HG03575 (cell line): ENCODE results near the gene GSTM4.
"Not testable (repeated sequence)": the region's sequence is repeated elsewhere in the genome, so short reads cannot be mapped to it uniquely, and the experiment has no call there.

Experiments used
- ATAC-seq: cut with Tn5 transposase; IDR thresholded peaks from one replicate; pipeline ENCODE4 v1.9.1; 2021; ENCODE audit not compliant: unreplicated experiment, insufficient number of reproducible peaks, low FRiP score; ENCODE audit errors: extremely low read depth

The GSTM4 gene

DNA sequence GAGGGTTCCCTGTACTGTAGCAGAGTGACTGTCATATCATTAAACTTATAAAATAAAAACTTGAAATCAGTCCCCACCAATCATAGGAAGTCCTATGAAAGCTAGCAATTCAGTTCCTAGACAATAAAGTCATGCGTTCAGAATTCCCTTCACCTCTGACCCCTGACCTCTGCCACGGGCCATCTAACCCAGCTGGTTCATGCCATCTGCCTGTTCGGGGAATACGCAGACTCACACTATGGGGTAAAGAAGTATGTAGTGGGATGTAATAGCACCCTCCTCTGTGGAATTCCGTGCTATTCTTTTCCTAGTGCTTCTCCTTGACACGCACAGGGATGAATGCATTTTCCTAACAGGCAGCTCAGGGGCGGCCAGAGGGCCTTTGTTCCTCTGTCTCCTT is 2.1 kb downstream of the GSTM4 start:
- no peak for ATAC-seq

DNA sequence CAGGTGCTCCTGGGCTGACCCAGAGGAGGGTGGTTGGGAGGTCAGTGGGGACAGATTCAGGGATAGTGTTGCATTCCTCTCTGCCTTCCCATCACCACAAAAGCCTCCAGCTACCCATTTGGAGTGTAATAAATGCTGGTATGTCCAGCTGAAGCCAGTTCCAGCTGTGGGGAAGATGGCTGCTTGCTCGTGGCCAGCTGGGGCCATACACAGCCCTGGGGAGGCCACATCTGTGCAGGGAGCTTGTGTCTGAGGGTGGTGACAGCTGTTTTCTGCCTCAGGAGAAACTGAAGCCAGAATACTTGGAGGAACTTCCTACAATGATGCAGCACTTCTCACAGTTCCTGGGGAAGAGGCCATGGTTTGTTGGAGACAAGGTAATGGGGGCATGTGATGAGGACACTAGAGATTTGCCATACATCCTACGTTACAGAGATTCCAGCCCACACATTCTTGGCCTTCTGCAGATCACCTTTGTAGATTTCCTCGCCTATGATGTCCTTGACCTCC is 2.7 kb downstream of the GSTM4 start:
- no peak for ATAC-seq

DNA sequence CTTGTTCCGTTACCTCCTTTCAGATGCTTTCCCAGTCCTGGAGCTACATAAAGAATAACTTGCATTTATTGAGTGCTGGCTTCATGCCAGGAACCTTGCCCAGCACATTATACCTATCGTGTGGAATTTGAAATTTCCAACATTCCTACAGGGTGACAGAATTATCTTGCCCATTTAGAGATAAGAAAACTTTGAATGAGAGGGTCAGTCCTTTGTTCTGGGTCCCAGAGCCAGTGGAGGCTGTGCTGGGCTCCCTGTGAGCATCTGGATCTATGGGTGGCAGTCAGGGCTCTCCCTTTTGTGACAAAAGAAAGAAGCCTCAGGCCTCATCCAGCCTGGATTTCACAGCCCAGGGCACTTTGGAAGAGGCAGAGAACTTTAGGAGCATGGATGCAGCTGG is 3.2 kb downstream of the GSTM4 start:
- ATAC-seq = no peak

DNA sequence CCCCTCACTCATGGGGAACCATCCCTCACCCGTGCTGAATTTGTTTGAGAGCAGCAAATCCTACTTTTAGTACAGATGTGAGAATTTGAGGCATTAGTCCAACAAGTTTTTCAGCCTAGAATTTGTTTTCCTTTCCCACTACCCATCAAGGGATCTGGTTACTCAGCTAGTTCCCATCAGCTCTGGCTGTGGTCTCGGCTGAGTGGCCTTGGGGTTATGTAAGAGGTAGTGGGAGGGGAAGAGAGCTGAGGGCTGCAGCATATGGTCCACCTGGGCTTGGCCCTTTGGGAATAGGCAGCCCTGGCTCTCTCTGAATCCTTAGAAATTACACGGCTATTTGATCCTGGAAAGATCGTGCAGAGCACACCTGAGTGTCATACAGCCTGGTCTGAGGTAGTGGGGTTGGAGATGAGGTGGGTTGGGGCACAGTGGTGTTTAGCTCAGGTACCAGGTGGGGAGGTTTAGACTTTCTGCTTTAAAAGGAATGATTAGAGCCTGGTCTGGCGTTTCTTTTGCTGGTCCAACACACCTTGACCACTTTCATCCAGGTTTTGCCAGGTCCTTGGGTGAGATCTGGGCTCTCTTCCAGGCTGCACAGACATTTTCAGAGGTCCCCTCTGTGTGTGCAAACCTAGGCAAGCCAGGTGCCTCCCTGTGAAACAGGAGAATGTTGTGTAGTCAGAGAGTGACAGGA is 4.2 kb downstream of the GSTM4 start:
- ATAC-seq = no peak

DNA sequence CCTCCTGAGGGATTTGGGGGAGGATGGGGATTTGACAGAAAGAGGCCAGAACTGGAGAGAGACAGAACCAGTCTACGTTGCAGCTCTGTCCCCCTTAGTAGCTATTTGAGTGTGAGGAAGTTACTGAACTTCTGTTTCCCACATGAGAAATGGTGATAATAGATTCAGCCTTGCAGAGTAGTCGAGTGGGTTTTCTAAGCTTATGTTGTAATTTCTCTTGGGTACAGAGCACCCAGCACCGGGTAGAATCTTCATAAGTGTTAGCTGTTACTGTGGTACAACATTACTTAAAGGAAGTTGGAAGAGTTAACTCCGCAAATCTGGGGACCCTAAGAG is 4.8 kb downstream of the GSTM4 start:
- ATAC-seq = not testable (repeated sequence)

DNA sequence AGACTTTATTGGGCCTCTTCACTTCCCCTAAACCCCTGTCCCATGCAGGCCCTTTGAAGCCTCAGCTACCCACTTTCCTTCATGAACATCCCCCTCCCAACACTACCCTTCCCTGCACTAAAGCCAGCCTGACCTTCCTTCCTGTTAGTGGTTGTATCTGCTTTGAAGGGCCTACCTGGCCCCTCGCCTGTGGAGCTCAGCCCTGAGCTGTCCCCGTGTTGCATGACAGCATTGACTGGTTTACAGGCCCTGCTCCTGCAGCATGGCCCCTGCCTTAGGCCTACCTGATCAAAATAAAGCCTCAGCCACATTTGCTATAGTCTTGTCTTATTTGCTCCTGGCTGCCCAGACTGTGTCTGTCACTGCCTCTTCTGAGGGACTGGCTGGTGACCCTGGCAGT is 5.5 kb downstream of the GSTM4 start:
- no peak for ATAC-seq

DNA sequence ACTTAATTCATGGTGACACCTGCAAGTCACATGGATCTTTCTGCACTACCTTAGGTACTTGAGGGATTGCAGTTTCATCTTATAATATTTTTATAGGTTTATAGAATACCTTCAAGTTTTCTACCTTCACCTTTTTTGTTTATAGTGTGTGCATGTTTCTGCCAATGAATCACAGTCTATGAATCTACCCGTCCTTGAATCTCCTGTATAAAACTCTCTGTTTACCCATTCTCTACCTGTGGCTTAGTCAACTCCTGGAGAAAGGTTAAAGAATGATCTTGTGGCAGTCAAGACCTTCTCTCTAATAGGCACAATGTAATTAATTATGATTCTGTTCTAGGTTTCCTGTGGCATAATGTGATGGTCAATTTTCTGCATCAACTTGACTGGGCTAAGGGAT is 8.8 kb downstream of the GSTM4 start:
- no peak for ATAC-seq

DNA sequence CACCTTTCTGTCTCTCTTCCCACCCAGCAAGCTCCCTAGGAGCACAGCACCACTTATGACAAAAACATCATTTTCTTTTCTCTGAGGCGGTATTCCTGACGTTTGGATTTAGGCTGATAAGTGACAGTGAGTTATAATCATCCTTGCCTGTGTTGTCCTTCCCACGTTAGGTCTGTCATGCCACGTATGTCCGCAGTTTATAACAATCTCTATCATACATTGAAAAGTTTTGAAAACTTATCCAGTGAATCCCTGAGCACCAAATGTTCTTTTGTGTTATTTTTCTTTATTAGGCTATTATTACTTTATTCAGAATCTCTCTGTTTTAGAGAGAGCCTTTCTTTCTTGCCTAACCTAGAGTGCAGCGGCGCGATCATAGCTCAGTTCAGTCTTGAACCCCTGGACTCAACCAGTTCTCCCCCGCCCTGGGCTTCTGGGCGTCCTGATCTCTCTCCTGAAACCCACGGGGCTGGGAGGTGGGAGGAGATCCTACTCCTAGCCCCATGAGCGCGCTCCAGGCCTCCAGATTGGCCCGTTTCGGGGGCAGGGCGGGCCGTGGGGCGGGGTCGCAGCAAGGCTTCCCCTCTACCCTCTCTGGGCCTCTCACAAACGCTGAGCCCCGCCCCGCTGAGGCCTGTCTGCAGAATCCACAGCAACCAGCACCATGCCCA is 11.7 kb downstream of the GSTM4 start, which contains the start of gene GSTM2:
TSS of gene GSTM2 (plus strand) at position 606 of the 671 bp plus-strand sequence. CDS start at position 665, 59 bp downstream.
- ATAC-seq = no peak

DNA sequence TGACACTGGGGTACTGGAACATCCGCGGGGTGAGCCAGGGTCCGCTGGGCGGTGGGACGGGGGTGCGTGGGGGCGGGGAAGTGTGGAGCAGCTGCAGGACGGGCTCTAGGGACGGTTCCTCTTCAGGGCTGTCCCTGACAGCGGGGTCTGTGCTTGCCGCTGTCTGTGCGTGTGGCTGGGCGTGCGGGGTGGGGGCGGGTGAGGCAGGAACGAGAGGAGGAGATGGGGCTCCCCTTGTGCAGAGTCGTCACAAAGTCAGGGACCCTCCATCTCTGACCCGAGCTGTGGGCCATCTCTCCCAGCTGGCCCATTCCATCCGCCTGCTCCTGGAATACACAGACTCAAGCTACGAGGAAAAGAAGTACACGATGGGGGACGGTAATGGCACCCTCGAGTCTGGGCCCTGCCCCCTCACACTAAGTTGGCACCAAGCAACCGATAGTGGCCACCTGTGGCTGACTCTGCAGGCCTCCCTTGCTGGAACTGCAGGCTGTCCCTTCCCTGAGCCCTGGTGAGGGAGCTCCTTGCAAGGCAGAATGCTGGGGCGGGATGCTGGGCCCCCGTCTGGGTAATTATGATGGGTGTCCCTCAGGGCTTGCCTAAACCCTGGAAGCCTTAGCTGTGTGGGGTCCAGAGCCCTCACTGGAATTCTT is 12.3 kb downstream of the GSTM4 start:
- ATAC-seq = no peak

DNA sequence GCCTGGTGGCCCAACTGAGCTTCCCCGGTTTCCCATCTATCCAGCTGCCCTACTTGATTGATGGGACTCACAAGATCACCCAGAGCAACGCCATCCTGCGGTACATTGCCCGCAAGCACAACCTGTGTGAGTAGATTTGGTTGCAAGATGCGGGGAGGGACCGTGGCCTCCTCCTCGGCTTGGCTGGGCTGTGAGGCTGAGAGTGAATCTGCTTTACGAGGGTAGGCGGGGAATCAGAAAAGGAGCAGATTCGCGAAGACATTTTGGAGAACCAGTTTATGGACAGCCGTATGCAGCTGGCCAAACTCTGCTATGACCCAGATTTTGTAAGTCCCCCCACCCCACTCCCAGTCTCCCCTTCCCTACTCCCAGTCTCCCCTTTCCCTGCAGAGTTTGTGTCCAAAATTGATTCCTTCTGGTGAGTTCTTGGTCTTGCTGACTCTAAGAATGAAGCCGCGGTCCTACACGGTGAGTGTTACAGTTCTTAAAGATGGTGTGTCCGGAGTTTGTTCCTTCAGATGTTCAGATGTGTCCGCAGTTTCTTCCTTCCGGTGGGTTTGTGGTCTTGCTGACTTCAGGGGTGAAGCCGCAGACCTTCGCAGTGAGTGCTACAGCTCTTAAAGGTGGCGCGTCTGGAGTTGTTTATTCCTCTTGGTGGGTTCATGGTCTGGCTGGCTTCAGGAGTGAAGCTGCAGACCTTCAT is 13.5 kb downstream of the GSTM4 start:
- ATAC-seq = no peak

DNA sequence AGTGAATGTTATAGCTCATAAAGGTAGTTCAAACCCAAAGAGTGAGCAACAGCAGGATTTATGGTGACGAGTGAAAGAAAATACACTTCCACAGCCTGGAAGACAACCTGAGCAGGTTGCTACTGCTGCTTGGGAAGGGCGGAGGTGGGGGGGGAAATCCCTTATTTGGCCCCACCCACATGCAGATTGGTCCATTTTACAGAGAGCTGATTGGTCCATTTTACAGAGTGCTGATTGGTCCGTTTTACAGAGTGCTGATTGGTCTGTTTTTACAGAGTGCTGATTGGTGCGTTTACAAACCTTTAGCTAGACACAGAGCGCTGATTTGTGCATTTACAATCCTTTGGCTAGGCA is 14.0 kb downstream of the GSTM4 start:
- ATAC-seq = not testable (repeated sequence)

DNA sequence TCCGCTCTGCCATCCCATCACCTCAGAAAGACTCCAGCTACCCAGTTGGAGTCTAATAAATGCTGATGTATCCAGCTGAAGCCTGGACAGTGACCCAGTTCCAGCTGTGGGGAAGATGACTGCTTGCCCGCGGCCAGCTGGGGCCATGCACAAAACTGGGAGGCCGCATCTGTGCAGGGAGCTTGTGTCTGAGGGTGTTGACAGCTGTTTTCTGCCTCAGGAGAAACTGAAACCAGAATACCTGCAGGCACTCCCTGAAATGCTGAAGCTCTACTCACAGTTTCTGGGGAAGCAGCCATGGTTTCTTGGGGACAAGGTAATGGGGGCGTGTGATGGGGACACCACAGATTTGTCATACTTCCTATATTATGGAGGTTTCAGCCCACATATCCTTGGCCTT is 15.2 kb downstream of the GSTM4 start:
- no peak for ATAC-seq

DNA sequence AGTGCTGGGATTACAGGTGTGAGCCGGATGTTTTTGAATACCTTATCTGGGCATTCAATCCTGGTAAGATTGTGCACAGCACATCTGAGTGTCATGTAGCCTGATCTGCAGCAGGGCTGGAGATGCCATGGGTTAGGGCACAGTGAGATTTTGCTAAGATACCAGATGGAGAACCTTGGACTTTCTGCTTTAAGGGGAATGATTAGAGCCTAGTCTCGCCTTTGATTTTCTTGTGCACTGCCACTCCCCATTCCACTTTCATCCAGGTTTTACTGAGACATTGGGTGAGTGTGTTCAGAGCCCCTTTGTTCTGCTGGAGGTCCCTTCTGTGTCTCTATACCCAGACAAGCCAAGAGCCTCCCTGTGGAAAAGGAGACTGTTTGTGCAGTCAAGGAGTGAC is 18.0 kb downstream of the GSTM4 start:
- not testable (repeated sequence) for ATAC-seq

DNA sequence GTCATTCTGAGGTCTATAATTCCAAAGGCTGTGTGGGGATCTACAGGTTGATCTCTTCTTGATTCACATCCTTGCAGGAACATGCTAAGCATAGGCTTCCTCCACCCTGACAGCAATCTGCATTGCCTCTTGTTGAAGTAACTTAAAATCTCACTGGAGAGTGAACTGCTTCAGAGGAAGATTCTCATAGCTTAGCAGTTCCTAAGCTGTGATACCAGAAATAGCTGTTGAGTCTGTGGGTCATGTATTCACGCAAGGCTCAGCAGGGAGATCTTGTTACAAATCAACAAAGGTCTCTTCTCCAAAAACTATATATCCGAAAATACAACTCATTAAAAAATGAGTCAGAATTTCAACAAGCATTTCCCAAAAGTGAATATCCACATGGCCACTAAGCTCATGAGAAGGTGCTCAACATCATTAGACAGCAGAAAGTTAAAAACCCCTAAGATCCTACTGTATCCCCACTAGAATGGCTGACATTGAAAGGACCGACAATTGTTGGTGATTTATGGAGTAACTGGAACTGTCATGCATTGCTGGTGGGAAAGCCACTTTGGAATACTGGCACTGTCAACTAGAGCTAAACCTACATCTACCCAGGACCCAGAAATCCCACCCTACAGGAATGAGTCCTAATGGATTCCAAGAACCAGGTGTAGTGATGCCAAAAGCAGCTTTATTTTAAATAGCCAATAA is 20.9 kb downstream of the GSTM4 start:
- not testable (repeated sequence) for ATAC-seq

DNA sequence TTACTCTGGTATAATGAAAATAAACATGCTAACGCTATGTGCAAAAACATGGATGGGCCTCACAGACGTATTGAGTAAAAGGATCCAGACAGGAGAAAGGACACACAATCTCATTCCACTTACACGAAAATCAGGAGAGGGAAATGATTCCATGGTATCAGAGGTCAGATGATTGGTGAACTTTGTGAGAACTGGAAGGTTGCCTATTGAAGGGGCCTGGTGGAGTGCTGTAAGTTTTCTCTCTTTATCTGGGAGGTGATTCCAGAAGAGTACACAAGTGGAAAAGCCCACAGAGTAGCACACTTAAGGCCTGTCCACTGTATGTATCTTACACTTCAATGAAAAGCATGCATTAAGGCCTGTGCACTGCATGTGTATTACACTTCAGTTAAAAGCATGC is 21.6 kb downstream of the GSTM4 start:
- ATAC-seq = no peak

DNA sequence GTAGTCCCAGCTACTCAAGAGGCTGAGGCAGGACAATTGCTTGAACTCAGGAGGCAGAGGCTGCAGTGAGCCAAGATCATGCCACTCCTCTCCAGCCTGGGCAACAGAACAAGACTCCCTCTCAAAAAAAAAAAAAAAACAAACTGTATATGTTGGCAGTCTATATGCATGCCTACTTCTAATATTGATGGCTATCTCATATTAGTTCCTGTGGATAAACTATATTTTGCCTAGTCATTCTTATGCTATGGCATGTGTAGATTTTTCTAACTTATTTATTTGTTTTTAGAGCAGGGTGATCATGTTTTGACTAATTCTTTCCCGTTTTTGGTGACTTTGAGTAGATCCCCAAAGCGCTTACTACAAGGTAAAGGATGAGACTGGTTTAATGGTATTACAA is 22.7 kb downstream of the GSTM4 start:
- not testable (repeated sequence) for ATAC-seq

DNA sequence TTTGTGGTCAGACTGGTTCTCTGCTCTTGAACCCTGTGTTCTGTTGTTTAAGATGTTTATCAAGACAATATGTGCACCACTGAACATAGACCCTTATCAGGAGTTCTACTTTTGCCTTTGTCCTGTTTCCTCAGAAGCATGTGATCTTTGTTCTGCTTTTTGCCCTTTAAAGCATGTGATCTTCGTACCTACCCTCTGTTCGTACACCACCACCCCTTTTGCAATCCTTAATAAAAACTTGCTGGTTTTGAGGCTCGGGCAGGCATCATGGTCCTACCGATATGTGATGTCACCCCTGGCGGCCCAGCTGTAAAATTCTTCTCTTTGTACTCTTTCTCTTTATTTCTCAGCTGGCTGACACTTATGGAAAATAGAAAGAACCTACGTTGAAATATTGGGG is 28.9 kb downstream of the GSTM4 start:
- not testable (repeated sequence) for ATAC-seq

DNA sequence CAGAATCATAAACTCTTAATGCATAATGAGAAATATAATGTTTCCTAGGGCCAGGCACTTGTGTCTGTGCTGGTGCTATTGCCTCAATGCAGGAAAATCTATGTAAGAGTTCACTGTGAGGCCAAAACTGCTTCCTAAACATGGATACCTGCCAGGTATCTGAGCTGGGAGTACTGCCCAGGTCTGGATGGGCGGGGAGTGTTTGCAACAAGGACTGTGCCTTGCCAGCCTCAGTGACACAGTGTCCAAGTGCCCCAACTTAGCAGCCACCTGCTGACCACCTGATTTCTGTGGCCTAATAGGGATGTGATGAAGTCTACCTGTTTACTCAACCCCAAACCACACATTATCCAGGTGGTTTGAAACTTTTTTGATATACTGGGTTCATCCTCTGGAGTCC is 29.5 kb downstream of the GSTM4 start:
- ATAC-seq = not testable (repeated sequence)

DNA sequence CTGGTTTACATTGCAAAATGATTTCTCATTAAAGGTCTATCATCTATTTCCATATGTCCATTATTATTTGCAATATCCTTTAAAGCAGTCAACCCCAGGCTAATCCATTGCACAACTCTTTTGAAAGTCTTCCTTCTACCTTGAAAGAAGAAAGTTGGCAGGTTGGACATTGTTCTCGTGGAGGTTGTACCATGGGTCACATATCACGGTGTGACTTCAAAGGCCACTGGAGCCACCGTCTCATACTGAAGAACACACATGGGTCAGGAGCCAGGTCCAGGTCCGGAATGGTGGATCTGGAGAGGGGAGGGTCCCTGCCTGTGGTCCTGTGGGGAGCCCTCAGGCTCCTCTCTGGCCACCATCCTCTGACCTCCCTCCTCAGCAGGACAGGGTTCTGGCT is 30.0 kb downstream of the GSTM4 start:
- ATAC-seq = not testable (repeated sequence)
